ENCODE data around the gene PPAN.

PPAN gene

GRCh38 chr19:10106100-10106936 lies at the start of gene PPAN:
PPAN (plus strand) TSS chr19:10106362; CDS start chr19:10106395, 33 bp downstream.
- DNase-seq (ENCODE audit: low spot score), result peak; percentile 99

- DNase-seq (ENCODE audit: low spot score), result no peak
These were observed 44.3 kb upstream of the PPAN start for GRCh38 chr19:10061717-10062310.

- DNase-seq (ENCODE audit: low spot score), result no peak
These were observed 38.0 kb upstream of the PPAN start for GRCh38 chr19:10068205-10068604.

- DNase-seq (ENCODE audit: low spot score), result no peak
These were observed 37.1 kb upstream of the PPAN start for GRCh38 chr19:10069046-10069445.

GRCh38 chr19:10070730-10071446 lies 35.3 kb upstream of the PPAN start:
- DNase-seq (ENCODE audit: low spot score), result no peak

GRCh38 chr19:10074153-10074552 lies 32.0 kb upstream of the PPAN start:
- DNase-seq (ENCODE audit: low spot score), result peak; percentile 43

- no peak for DNase-seq (ENCODE audit: low spot score)
These were observed 29.6 kb upstream of the PPAN start for GRCh38 chr19:10076535-10076934.

- no peak for DNase-seq (ENCODE audit: low spot score)
These were observed 27.8 kb upstream of the PPAN start for GRCh38 chr19:10078329-10078728.

- no peak for DNase-seq (ENCODE audit: low spot score)
These were observed 27.1 kb upstream of the PPAN start for GRCh38 chr19:10079031-10079453.

- no peak for DNase-seq (ENCODE audit: low spot score)
These were observed 22.3 kb upstream of the PPAN start for GRCh38 chr19:10083911-10084310.

GRCh38 chr19:10084803-10085202 lies 21.4 kb upstream of the PPAN start:
- no peak for DNase-seq (ENCODE audit: low spot score)

GRCh38 chr19:10085641-10086590 lies 20.2 kb upstream of the PPAN start, which contains the start of gene SHFL:
SHFL (plus strand) TSS chr19:10086317; CDS start chr19:10086428, 111 bp downstream.
- peak; percentile 85 for DNase-seq (ENCODE audit: low spot score)

GRCh38 chr19:10086591-10087192 lies 19.5 kb upstream of the PPAN start:
- no peak for DNase-seq (ENCODE audit: low spot score)

- no peak for DNase-seq (ENCODE audit: low spot score)
These were observed 18.7 kb upstream of the PPAN start for GRCh38 chr19:10087296-10088061.

GRCh38 chr19:10088949-10089554 lies 17.1 kb upstream of the PPAN start:
- DNase-seq (ENCODE audit: low spot score), result no peak

GRCh38 chr19:10089801-10090375 lies 16.3 kb upstream of the PPAN start:
- DNase-seq (ENCODE audit: low spot score), result no peak

- DNase-seq (ENCODE audit: low spot score), result no peak
These were observed 14.8 kb upstream of the PPAN start for GRCh38 chr19:10091370-10091687.

- no peak for DNase-seq (ENCODE audit: low spot score)
These were observed 14.1 kb upstream of the PPAN start for GRCh38 chr19:10091895-10092641.

All from activated CD4-positive, alpha-beta T cell treated with anti-CD3 and anti-CD28 coated beads, Interleukin-2, Interleukin-4, amounts not matched to agents 100 ng/mL and 50 ng/mL, durations not matched to agents 16 hours and 8 hours (primary cell).